SK-N-SH (cell line): Measurements from ENCODE around the gene FOXD3. TPM values are rescaled to one million over a fixed set of nuclear protein-coding genes. Genes with fewer than 3 reads are reported as not detected.

Experiments used
- CTCF ChIA-PET: fragments of 300-600, 350-600 bp; formaldehyde crosslinking; extraction: SDS; loops from one replicate; lab custom pipeline; 2021; lab: Yijun Ruan, JAX
- POLR2A ChIA-PET: fragments of 350-600 bp; sonication (Branson Sonifier 250); formaldehyde crosslinking; extraction: SDS; loops from one replicate; lab custom pipeline; 2020; ENCODE audit warnings: antibody characterized with exemption, inconsistent platforms; lab: Yijun Ruan, JAX
- DNase-seq: peaks from one replicate; pipeline ENCODE4 v3.0.0; 2012
- H2AFZ ChIP-seq: fragments of 200-600 bp; sonication (generic); 2 replicates; pipeline ENCODE4 v1.8.1; 2016; ENCODE audit warnings: antibody characterized with exemption, mild to moderate bottlenecking, low read depth
- H3F3A ChIP-seq: fragments of 200-600 bp; sonication (generic); replicated peaks from 2 replicates; pipeline ENCODE3; 2016; ENCODE audit warnings: antibody characterized with exemption, mild to moderate bottlenecking; ENCODE audit not compliant: insufficient read depth
- H3K27ac ChIP-seq, 2 experiments: fragments of 200-500 bp in 1 of 2; fragments of 200-600 bp in 1 of 2; sonication (Bioruptor generic) in 1 of 2; sonication (generic), shearing (Covaris generic) in 1 of 2; 2 replicates each; pipeline versions ENCODE4 v1.5.1 to v1.6.1; 2014 to 2016; ENCODE audit warnings: low read depth in 2 of 2, inconsistent platforms in 1 of 2, low read length in 1 of 2, mild to moderate bottlenecking in 1 of 2, mixed read lengths in 1 of 2
- H3K27me3 ChIP-seq: fragments of 200-600 bp; sonication (generic), shearing (Covaris generic); 2 replicates; pipeline ENCODE4 v1.6.1; 2016; ENCODE audit warnings: mixed run types; ENCODE audit not compliant: insufficient read depth
- H3K36me3 ChIP-seq, 2 experiments: fragments of 200-500 bp in 1 of 2; fragments of 200-600 bp in 1 of 2; sonication (Bioruptor generic) in 1 of 2; sonication (generic) in 1 of 2; replicated peaks in 1 of 2; 2 replicates each; pipeline versions ENCODE3 to v1.5.1; 2014 to 2016; ENCODE audit warnings: low read length in 1 of 2, mild to moderate bottlenecking in 1 of 2; ENCODE audit not compliant: insufficient read depth in 2 of 2, control insufficient read depth in 1 of 2
- H3K4me1 ChIP-seq, 2 experiments: fragments of 200-500 bp in 1 of 2; fragments of 200-600 bp in 1 of 2; sonication (Bioruptor generic) in 1 of 2; sonication (generic), shearing (Covaris generic) in 1 of 2; 2 replicates each; pipeline versions ENCODE4 v1.5.1 to v1.6.1; 2014 to 2016; ENCODE audit warnings: low read depth in 1 of 2, low read length in 1 of 2, mixed run types in 1 of 2; ENCODE audit not compliant: insufficient read depth in 2 of 2, control insufficient read depth in 1 of 2
- H3K4me2 ChIP-seq: fragments of 200-600 bp; sonication (generic), shearing (Covaris generic); 2 replicates; pipeline ENCODE4 v1.6.1; 2017; ENCODE audit warnings: mixed run types
- H3K4me3 ChIP-seq, 2 experiments: fragments of 200-500 bp in 1 of 2; fragments of 200-600 bp in 1 of 2; sonication (Bioruptor generic) in 1 of 2; sonication (generic), shearing (Covaris generic) in 1 of 2; 2 replicates each; pipeline versions ENCODE4 v1.5.1 to v1.8.1; 2014 to 2016; ENCODE audit warnings: low read depth in 2 of 2, inconsistent platforms in 1 of 2, low read length in 1 of 2, mild to moderate bottlenecking in 1 of 2, mixed read lengths in 1 of 2, moderate library complexity in 1 of 2
- H3K79me2 ChIP-seq: fragments of 200-600 bp; sonication (generic); 2 replicates; pipeline ENCODE4 v1.8.1; 2017; ENCODE audit warnings: mild to moderate bottlenecking; ENCODE audit not compliant: insufficient read depth
- H3K9ac ChIP-seq: fragments of 200-600 bp; sonication (generic); 2 replicates; pipeline ENCODE4 v1.6.1; 2017; ENCODE audit warnings: mixed run types
- H3K9me2 ChIP-seq: fragments of 200-600 bp; sonication (generic); 2 replicates; pipeline ENCODE4 v1.6.1; 2017; ENCODE audit warnings: mixed run types
- H3K9me3 ChIP-seq: fragments of 200-600 bp; sonication (generic); 2 replicates; pipeline ENCODE4 v1.6.1; 2017; ENCODE audit warnings: mixed run types, mild to moderate bottlenecking, moderate library complexity
- H4K20me1 ChIP-seq: fragments of 200-600 bp; sonication (generic); 2 replicates; pipeline ENCODE4 v1.6.1; 2017; ENCODE audit warnings: mild to moderate bottlenecking, mixed run types; ENCODE audit not compliant: insufficient read depth
- CHD2 ChIP-seq: fragments of 150-350 bp; IDR thresholded peaks from 2 replicates; pipeline ENCODE4 v1.6.1; 2018; ENCODE audit warnings: low read length; ENCODE audit not compliant: partially characterized antibody
- EZH2phosphoT487 ChIP-seq: fragments of 200-600 bp; sonication (generic); IDR thresholded peaks from 2 replicates; pipeline ENCODE4 v1.6.1; 2017; ENCODE audit warnings: low read depth, mixed run types, mild to moderate bottlenecking, antibody characterized with exemption, moderate library complexity, borderline replicate concordance
- FOSL2 ChIP-seq: IDR thresholded peaks from 2 replicates; pipeline ENCODE4 v1.4.0; 2012; ENCODE audit warnings: low read depth, mild to moderate bottlenecking, moderate library complexity, borderline replicate concordance
- FOXM1 ChIP-seq: IDR thresholded peaks from 2 replicates; pipeline ENCODE4 v1.4.0; 2012; ENCODE audit warnings: low read depth, mild to moderate bottlenecking
- GATA2 ChIP-seq: sonication (generic); formaldehyde crosslinking; IDR thresholded peaks from 2 replicates; pipeline ENCODE4 v1.5.0; 2020; ENCODE audit warnings: mild to moderate bottlenecking, missing genetic modification reagents
- POLR2AphosphoS5 ChIP-seq: IDR thresholded peaks from 2 replicates; pipeline ENCODE4 v1.6.1; 2012; ENCODE audit warnings: low read depth, low read length
- SMC3 ChIP-seq: IDR thresholded peaks from 2 replicates; pipeline ENCODE4 v1.6.1; 2012; ENCODE audit warnings: low read depth, low read length, improper control_type of control experiment
- TCF12 ChIP-seq: IDR thresholded peaks from 2 replicates; pipeline ENCODE4 v1.4.0; 2012
- YY1 ChIP-seq: IDR thresholded peaks from 2 replicates; pipeline ENCODE4 v1.4.0; 2012; ENCODE audit warnings: low read depth, mild to moderate bottlenecking
- WGBS: methylation state at CpG from one replicate; pipeline ENCODE4 v1.1.6; 2017; ENCODE audit warnings: low lambda C conversion rate; 5-methylcytosine and 5-hydroxymethylcytosine counted together
- polyA plus RNA-seq, 3 experiments: library from polyadenylated mRNA; depleted of rRNA; stranded (reverse); fragments of >200 nt; gene quantifications; 2 replicates each; pipeline ENCODE4 v1.2.3, GENCODE V29; 2012
- TF ChIP-seq, protein P1 (sequence below): IDR thresholded peaks from 2 replicates; pipeline ENCODE4 v1.6.1; 2012; ENCODE audit warnings: mild to moderate bottlenecking, low read depth, low read length, moderate library complexity
- TF ChIP-seq, protein P2 (sequence below): IDR thresholded peaks from 2 replicates; pipeline ENCODE4; 2012
- TF ChIP-seq, protein P3 (sequence below): fragments of 150-350 bp; IDR thresholded peaks from 2 replicates; pipeline ENCODE4 v1.6.1; 2016; ENCODE audit warnings: mild to moderate bottlenecking, low read depth, low read length
- TF ChIP-seq, protein P4 (sequence below): IDR thresholded peaks from 2 replicates; pipeline ENCODE4 v1.4.0; 2012; ENCODE audit warnings: low read depth

The FOXD3 gene
- polyA plus RNA-seq, 1 of the 3 experiments (the other 2 are of a cell fraction) = not detected

DNA sequence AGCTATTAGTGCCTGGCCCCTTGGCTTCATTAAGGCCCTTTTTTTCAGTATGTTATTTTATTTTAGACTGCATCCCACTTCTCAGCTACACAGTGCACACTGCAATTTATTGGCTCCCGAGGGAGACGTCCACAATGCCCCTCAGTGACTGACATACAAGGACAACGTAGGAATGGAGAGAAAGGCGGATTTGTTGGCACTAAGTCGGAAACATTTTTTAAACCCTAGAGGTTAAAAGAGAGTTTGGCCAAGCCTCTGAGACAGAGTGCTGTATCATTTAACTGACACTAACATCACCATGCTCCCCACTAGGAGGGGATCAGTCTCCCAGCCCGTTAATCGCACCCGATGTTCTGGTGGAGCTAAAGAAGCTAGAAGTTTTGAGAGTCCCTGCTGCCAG lies 45.7 kb upstream of the FOXD3 start:
- H3K36me3 ChIP-seq = no peaks in the 10 kb centered on the region
- 68% methylated on average over 8 of the region's 8 CpGs for WGBS
- no peak overlapping the region for H3K4me2 ChIP-seq
- H3K9me2 ChIP-seq = no peaks in the 10 kb centered on the region
- no peak for DNase-seq
- no peaks in the 10 kb centered on the region for H3K9me3 ChIP-seq
- no peaks in the 10 kb centered on the region for H3K79me2 ChIP-seq
- no peaks in the 10 kb centered on the region for H4K20me1 ChIP-seq
- H3K27ac ChIP-seq = no peak overlapping the region
- no peak overlapping the region for H3K4me3 ChIP-seq
- no peak overlapping the region for H3K9ac ChIP-seq
- no peaks in the 10 kb centered on the region for H3F3A ChIP-seq
- H2AFZ ChIP-seq = no peak overlapping the region
- ChIA-PET CTCF (interaction anchor here (0.6 kb wide), 1 partner anchor 1153 kb away, joined by 3 read pairs; no protein-coding TSS in a partner anchor), POLR2A (no interaction called here)
- no peak for TF ChIP-seq POLR2AphosphoS5
- TF ChIP-seq, protein P1, sequence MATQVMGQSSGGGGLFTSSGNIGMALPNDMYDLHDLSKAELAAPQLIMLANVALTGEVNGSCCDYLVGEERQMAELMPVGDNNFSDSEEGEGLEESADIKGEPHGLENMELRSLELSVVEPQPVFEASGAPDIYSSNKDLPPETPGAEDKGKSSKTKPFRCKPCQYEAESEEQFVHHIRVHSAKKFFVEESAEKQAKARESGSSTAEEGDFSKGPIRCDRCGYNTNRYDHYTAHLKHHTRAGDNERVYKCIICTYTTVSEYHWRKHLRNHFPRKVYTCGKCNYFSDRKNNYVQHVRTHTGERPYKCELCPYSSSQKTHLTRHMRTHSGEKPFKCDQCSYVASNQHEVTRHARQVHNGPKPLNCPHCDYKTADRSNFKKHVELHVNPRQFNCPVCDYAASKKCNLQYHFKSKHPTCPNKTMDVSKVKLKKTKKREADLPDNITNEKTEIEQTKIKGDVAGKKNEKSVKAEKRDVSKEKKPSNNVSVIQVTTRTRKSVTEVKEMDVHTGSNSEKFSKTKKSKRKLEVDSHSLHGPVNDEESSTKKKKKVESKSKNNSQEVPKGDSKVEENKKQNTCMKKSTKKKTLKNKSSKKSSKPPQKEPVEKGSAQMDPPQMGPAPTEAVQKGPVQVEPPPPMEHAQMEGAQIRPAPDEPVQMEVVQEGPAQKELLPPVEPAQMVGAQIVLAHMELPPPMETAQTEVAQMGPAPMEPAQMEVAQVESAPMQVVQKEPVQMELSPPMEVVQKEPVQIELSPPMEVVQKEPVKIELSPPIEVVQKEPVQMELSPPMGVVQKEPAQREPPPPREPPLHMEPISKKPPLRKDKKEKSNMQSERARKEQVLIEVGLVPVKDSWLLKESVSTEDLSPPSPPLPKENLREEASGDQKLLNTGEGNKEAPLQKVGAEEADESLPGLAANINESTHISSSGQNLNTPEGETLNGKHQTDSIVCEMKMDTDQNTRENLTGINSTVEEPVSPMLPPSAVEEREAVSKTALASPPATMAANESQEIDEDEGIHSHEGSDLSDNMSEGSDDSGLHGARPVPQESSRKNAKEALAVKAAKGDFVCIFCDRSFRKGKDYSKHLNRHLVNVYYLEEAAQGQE = no peak
- TF ChIP-seq CHD2 = no peak
- TF ChIP-seq SMC3 = no peak
- no peak for TF ChIP-seq FOXM1
- TF ChIP-seq, protein P2, sequence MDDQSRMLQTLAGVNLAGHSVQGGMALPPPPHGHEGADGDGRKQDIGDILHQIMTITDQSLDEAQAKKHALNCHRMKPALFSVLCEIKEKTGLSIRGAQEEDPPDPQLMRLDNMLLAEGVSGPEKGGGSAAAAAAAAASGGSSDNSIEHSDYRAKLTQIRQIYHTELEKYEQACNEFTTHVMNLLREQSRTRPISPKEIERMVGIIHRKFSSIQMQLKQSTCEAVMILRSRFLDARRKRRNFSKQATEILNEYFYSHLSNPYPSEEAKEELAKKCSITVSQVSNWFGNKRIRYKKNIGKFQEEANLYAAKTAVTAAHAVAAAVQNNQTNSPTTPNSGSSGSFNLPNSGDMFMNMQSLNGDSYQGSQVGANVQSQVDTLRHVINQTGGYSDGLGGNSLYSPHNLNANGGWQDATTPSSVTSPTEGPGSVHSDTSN = no peak
- TF ChIP-seq GATA2 (CRISPR knock-in tag) = no peak
- TF ChIP-seq, protein P3, sequence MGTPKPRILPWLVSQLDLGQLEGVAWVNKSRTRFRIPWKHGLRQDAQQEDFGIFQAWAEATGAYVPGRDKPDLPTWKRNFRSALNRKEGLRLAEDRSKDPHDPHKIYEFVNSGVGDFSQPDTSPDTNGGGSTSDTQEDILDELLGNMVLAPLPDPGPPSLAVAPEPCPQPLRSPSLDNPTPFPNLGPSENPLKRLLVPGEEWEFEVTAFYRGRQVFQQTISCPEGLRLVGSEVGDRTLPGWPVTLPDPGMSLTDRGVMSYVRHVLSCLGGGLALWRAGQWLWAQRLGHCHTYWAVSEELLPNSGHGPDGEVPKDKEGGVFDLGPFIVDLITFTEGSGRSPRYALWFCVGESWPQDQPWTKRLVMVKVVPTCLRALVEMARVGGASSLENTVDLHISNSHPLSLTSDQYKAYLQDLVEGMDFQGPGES = no peak
- H3K4me1 ChIP-seq = no peaks in the 10 kb centered on the region; a peak in 2 of 4 replicates
- H3K27me3 ChIP-seq = no peaks in the 10 kb centered on the region

DNA sequence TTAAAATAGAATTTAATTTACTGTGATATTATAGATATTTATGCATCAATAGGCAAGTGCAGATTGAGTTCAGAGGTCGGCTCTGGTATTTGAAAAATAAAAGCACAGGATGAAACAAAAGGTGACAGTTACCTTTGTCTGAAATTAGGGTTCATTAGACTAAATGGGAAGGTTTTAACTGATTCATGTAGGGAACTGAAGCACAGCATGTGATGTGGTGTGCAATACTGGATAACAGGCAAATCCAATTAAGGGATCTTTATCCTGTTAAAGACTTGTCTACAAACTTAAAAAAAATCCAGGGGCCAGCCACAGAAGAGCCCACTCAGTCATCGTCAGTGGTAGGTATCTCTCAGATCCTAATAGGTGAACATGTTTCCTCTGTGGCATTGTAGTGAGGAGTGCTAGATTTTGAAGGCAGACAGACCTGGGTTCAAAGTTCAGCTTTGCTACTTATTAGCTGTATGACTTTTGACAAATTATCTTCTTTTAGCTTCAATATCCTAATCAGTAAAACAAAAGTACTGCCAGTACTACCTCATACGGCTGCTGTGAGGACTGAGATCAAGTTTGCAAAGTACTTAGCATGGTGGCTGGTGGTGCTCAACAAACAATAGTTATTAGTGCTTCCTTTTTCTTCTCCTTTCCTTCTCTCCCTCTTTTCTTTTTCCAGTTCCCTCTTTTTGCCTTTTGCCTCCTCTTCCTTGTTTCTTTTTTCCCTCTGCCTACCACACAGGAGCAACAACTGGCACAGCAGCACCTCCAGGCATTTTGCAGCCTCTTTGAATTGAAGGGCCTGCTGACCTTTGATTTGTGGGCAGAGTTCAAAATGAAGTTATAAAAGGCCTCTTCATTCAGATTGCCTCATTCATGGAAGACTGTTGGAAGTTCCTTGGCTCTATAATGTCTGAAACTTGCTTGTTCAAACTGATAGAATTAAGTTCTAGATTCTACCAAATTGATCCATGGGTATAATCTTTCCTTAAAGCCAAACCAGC lies 44.9 kb upstream of the FOXD3 start:
- 48% methylated on average over 3 of the region's 3 CpGs for WGBS
- Histone ChIP-seq H3K4me3 (no peak overlapping the region), H3K79me2 (no peaks in the 10 kb centered on the region), H2AFZ (no peak overlapping the region), H4K20me1 (no peaks in the 10 kb centered on the region), H3K4me2 (no peak overlapping the region), H3K27ac (no peak overlapping the region), H3K9me2 (no peaks in the 10 kb centered on the region), H3K9me3 (no peaks in the 10 kb centered on the region), H3F3A (no peaks in the 10 kb centered on the region), H3K4me1 (no peaks in the 10 kb centered on the region; a peak in 2 of 4 replicates), H3K36me3 (no peaks in the 10 kb centered on the region), H3K27me3 (no peaks in the 10 kb centered on the region), H3K9ac (no peak overlapping the region)
- DNase-seq = no peak
- TF ChIP-seq FOSL2 = no peak
- no peak for TF ChIP-seq YY1
- TF ChIP-seq FOXM1 = no peak
- TF ChIP-seq, protein P4, sequence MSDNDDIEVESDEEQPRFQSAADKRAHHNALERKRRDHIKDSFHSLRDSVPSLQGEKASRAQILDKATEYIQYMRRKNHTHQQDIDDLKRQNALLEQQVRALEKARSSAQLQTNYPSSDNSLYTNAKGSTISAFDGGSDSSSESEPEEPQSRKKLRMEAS = no peak
- TF ChIP-seq TCF12 = no peak
- no peak for TF ChIP-seq EZH2phosphoT487
- ChIA-PET POLR2A (no interaction called here), CTCF (interaction anchor here (0.6 kb wide), 1 partner anchor 1154 kb away, joined by 3 read pairs; no protein-coding TSS in a partner anchor)
